ENCODE data around the gene C1QA.

C1QA gene

DNA sequence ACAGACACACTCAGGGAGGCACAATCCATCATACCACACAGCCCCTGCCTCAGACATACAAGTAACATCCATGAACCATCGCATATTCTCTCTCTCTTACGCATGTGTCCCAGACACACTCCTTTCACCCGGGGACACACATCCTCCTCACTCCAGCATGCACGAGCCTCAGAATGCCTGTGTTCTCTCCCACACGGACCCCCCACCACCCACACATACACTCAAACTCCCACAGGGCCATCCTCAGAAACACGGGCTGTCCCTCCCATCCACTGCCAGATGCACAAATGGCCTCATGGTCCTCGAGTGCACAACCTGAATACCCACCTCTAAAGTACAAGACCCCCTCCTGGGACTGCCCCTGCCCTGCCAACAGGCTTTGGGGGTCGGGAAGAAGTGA, 4.8 kb downstream of the C1QA start:
- H3K4me3 ChIP-seq (ENCODE audit: low read depth, low read length) = no peak overlapping the region
- TF ChIP-seq, protein P1, sequence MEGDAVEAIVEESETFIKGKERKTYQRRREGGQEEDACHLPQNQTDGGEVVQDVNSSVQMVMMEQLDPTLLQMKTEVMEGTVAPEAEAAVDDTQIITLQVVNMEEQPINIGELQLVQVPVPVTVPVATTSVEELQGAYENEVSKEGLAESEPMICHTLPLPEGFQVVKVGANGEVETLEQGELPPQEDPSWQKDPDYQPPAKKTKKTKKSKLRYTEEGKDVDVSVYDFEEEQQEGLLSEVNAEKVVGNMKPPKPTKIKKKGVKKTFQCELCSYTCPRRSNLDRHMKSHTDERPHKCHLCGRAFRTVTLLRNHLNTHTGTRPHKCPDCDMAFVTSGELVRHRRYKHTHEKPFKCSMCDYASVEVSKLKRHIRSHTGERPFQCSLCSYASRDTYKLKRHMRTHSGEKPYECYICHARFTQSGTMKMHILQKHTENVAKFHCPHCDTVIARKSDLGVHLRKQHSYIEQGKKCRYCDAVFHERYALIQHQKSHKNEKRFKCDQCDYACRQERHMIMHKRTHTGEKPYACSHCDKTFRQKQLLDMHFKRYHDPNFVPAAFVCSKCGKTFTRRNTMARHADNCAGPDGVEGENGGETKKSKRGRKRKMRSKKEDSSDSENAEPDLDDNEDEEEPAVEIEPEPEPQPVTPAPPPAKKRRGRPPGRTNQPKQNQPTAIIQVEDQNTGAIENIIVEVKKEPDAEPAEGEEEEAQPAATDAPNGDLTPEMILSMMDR (IDR thresholded peaks at IDR 0.05; ENCODE audit: low read depth, low read length) = no peak

- H3K4me3 ChIP-seq (ENCODE audit: low read depth, low read length) = no peak overlapping the region
- TF ChIP-seq, protein P1 (IDR thresholded peaks at IDR 0.05; ENCODE audit: low read depth, low read length) = peak; percentile 91
Observed at GRCh38 chr1:22641906-22642636, 5.6 kb downstream of the C1QA start.

DNA sequence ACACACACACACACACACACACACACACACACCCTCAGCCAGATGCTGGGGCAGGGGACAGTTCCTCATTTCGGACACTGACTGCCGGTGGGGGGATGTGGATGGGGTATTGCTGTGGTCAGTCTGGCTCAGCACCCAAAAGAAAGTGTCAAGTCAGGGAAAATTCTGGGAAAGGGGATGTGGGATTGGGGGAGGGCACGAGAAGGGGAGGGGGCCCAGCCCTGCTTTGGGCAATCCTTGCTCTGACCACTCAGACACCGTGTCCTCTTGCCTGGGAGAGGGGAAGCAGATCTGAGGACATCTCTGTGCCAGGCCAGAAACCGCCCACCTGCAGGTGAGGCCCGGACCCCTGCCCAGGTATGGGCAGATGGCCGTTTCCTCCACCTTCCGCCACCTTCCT, 7.0 kb downstream of the C1QA start, which contains the start of gene C1QC:
Gene C1QC, plus strand, starts transcription at position 253 of the 400 bp plus-strand sequence. CDS start 391 bp downstream, outside the sequence.
- TF ChIP-seq, protein P1 (IDR thresholded peaks at IDR 0.05; ENCODE audit: low read depth, low read length) = no peak
- H3K4me3 ChIP-seq (ENCODE audit: low read depth, low read length) = no peak within 1 kb of the TSS

GRCh38 chr1:22643928-22644327, 7.5 kb downstream of the C1QA start:
- TF ChIP-seq, protein P1 (IDR thresholded peaks at IDR 0.05; ENCODE audit: low read depth, low read length) = no peak
- H3K4me3 ChIP-seq (ENCODE audit: low read depth, low read length) = no peak overlapping the region

- H3K4me3 ChIP-seq (ENCODE audit: low read depth, low read length) = no peak overlapping the region
- TF ChIP-seq, protein P1 (IDR thresholded peaks at IDR 0.05; ENCODE audit: low read depth, low read length) = no peak
Observed at GRCh38 chr1:22645931-22646330, 9.5 kb downstream of the C1QA start.

DNA sequence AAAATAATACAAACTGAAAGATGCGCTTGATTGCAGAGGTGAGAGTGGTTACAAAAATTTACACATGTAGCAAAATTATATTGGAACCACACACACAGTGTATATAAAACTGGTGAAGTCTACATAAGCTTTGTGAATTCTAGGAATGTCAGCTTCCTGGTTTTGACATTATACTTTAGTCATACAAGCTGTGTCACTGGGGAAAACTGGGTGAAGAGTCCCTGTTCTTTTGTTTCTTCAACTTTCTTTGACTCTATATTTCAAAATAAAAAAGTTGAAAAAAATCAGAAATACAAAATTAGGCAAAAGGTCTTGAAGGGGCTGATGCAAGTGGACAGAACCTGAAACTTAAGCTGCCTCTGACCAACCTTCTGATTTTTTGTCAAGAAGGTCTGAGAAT, 10.0 kb downstream of the C1QA start:
- TF ChIP-seq, protein P1 (IDR thresholded peaks at IDR 0.05; ENCODE audit: low read depth, low read length) = no peak
- H3K4me3 ChIP-seq (ENCODE audit: low read depth, low read length) = no peak overlapping the region

DNA sequence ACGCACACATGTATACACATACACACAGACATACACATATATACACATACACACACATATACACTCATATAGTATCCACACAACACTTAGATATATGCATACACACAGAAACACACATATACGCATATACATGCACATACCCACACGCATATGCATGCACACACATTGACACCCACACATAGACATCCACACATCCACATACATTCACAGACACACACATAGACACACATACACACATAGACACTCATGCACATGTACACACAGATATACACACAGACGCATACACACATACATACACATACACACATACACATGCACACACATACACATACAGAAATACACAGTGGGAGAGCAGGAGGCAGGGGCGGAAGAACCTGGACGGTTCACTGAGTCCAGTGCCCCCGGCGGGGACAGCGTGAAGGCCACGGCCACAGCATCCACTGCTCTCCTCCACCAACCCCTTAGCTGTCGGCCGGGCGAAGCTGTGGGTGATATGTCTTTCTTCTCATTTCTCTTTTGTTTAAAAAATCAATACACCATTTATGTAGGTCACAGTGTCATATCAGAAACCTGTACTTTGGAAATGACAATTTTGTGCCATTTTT, 13.8 kb downstream of the C1QA start:
- H3K4me3 ChIP-seq (ENCODE audit: low read depth, low read length) = no peak overlapping the region
- TF ChIP-seq, protein P1 (IDR thresholded peaks at IDR 0.05; ENCODE audit: low read depth, low read length) = no peak

Measured in WI38 (cell line).